SH-SY5Y (cell line): ENCODE data around the gene RELT.

Source experiments
- GATA2 ChIP-seq: IDR thresholded peaks from 2 replicates; pipeline ENCODE4 v1.6.1; 2011; ENCODE audit warnings: mild to moderate bottlenecking, low read depth, low read length
- GATA3 ChIP-seq: IDR thresholded peaks from 2 replicates; pipeline ENCODE4 v1.6.1; 2011; ENCODE audit warnings: low read depth, mild to moderate bottlenecking, low read length, moderate library complexity

DNA sequence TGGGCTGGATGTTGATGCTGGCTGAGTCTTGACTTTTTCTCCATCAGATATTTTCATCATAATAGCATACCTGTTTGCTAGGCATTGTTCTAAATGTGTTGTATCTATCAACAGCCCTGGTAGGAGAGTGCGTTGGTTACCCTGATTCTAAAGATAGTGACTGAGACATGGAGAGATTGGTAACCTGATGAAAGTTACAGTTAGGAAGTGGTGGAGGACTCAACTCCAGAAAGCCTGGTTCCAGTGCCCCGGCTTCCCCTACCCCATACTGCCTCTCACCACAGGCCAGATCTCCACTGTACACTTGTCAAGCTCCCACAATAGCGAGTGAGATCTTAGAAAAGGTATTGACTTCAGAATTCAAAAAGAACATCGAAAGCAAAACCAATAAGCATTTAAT, 22.8 kb upstream of the RELT start:
- no peak for TF ChIP-seq GATA2
- TF ChIP-seq GATA3: no peak
